ENCODE results near the gene SPEM2.

DNA sequence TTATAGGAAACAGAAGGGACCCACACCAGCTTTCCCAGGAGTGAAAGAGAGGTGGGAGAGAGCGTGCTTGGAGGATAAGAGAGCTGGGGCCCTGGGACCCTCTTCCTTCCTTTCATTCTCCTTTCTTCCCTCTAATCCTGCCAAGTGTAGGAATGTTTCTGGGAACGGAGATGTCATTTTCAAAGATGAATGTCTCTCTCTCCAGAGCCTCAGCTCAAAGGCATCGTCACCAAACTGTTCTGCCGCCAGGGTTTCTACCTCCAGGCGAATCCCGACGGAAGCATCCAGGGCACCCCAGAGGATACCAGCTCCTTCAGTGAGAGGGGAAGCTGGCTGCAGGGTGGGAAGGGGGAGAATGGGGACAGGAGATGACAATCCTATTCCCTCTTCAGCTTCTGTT, 15.8 kb downstream of the SPEM2 start:
- TF ChIP-seq POLR2A (IDR thresholded peaks at IDR 0.05) (no peak), POLR2AphosphoS5 (IDR thresholded peaks at IDR 0.05) (no peak), EP300 (IDR thresholded peaks at IDR 0.05) (no peak)
- TF ChIP-seq, protein P1, sequence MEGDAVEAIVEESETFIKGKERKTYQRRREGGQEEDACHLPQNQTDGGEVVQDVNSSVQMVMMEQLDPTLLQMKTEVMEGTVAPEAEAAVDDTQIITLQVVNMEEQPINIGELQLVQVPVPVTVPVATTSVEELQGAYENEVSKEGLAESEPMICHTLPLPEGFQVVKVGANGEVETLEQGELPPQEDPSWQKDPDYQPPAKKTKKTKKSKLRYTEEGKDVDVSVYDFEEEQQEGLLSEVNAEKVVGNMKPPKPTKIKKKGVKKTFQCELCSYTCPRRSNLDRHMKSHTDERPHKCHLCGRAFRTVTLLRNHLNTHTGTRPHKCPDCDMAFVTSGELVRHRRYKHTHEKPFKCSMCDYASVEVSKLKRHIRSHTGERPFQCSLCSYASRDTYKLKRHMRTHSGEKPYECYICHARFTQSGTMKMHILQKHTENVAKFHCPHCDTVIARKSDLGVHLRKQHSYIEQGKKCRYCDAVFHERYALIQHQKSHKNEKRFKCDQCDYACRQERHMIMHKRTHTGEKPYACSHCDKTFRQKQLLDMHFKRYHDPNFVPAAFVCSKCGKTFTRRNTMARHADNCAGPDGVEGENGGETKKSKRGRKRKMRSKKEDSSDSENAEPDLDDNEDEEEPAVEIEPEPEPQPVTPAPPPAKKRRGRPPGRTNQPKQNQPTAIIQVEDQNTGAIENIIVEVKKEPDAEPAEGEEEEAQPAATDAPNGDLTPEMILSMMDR (IDR thresholded peaks at IDR 0.05): no peak

Data from upper lobe of left lung (tissue), 4 donors.